ENCODE measurements around the gene GAL. TPM values are rescaled to one million over a fixed set of nuclear protein-coding genes. Genes with fewer than 3 reads are reported as not detected.
A peak's percentile ranks its signal among the peaks of the same experiment; 100 is the strongest.
"Not testable (repeated sequence)": the region's sequence is repeated elsewhere in the genome, so short reads cannot be mapped to it uniquely, and the experiment has no call there.

Gene GAL
- under 1 TPM in 1 of 6 experiments, not detected in 5; 0.49 TPM for total RNA-seq
- long read RNA-seq: 0 reads

DNA sequence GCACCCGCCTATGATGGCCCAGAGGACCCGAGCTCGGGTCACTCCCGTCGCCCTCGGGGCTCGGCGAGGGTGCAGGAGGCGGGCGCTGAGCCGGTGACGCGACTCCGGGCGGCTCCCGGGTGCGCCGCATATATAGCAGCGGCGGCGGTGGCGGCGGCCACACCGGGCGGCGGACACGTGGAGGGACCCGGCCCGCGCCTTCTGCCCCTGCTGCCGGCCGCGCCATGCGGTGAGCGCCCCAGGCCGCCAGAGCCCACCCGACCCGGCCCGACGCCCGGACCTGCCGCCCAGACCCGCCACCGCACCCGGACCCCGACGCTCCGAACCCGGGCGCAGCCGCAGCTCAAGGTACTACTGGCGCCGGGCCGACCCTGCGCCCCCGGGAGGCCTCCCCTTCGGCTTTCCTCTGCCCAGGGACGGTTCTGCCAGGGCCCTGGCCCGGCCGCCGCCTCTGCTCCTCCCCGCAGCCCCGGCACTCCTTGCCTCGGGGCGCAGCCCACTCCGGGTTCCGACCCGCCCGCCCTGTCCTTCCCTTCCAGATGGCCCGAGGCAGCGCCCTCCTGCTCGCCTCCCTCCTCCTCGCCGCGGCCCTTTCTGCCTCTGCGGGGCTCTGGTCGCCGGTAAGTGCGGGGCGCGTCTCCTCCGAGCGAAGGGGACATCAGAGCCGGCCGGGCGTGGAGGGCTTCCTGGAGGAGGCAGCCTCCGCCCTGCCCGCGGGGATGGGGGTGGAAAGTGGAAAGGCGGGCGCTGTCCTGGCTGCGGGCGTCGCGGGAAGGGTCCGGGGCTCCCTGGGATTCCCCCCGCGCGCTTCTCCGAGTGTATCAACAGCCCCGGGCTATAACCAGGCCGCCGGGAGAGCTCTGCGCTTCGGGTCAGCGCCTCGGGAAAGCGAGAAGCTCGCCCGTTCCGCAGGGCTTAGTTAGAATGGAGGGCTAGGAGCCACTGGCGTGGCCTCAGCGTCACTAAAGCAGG is at the start of gene GAL:
Gene GAL, plus strand, starts transcription at position 160 of the 972 bp plus-strand sequence. Its CDS starts 380 bp downstream, at position 540.
- Histone ChIP-seq H3K4me3 (peak within 1 kb of the TSS in 1 of 3 donors; percentile 26), H3K9me3 (no peaks in the 10 kb centered on the region), H3K27ac (no peak within 1 kb of the TSS), H3K36me3 (no peaks in the 10 kb centered on the region), H3K27me3 (peaks cover 0 to 15% of the 10 kb centered on the region in 2 donors), H3K4me1 (peaks cover 0 to 10% (median 0%) of the 10 kb centered on the region in 4 donors)
- TF ChIP-seq, protein P1, sequence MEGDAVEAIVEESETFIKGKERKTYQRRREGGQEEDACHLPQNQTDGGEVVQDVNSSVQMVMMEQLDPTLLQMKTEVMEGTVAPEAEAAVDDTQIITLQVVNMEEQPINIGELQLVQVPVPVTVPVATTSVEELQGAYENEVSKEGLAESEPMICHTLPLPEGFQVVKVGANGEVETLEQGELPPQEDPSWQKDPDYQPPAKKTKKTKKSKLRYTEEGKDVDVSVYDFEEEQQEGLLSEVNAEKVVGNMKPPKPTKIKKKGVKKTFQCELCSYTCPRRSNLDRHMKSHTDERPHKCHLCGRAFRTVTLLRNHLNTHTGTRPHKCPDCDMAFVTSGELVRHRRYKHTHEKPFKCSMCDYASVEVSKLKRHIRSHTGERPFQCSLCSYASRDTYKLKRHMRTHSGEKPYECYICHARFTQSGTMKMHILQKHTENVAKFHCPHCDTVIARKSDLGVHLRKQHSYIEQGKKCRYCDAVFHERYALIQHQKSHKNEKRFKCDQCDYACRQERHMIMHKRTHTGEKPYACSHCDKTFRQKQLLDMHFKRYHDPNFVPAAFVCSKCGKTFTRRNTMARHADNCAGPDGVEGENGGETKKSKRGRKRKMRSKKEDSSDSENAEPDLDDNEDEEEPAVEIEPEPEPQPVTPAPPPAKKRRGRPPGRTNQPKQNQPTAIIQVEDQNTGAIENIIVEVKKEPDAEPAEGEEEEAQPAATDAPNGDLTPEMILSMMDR (IDR thresholded peaks at IDR 0.05): no peak
- TF ChIP-seq POLR2A (IDR thresholded peaks at IDR 0.05): no peak
- ATAC-seq (peak; percentile 24 to 40 (median 34)), DNase-seq (peak in 1 of 3 donors; percentile 40)
- intact Hi-C loops (cut with DNase I): no loop called here
- WGBS (ENCODE audit: insufficient coverage, low coverage, low lambda C conversion rate, missing lambda C conversion rate): 31% methylated on average over 15 of the region's 113 CpGs

- intact Hi-C loops (cut with DNase I); ATAC-seq; H3K27me3 ChIP-seq; H3K9me3 ChIP-seq; H3K4me1 ChIP-seq; H3K4me3 ChIP-seq; H3K36me3 ChIP-seq; H3K27ac ChIP-seq; DNase-seq: not testable (repeated sequence)
- 37% methylated on average over 7 of the region's 7 CpGs for WGBS (ENCODE audit: insufficient coverage, low coverage, low lambda C conversion rate, missing lambda C conversion rate)
Measured at GRCh38 chr11:68634606-68635005, 49.7 kb upstream of the GAL start.

DNA sequence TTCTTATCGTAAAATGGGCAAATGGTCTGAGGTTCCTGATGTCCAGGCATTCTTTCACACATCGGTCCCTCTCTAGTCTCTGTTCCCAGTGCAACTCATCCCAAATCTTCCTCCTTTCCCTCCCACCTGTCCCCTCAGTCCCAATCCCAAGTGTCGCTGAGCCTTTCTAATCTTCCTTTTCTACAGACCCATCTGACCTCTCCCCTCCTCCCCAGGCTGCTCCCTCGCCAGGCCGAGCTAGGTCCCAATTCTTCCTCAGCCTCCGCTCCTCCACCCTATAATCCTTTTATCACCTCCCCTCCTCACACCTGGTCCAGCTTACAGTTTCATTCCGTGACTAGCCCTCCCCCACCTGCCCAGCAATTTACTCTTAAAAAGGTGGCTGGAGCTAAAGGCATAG is 49.2 kb upstream of the GAL start:
- H3K27ac ChIP-seq; H3K4me3 ChIP-seq; DNase-seq; ATAC-seq; intact Hi-C loops (cut with DNase I); H3K36me3 ChIP-seq; H3K9me3 ChIP-seq; H3K4me1 ChIP-seq; H3K27me3 ChIP-seq: not testable (repeated sequence)
- 27% methylated on average over 5 of the region's 7 CpGs for WGBS (ENCODE audit: insufficient coverage, low coverage, low lambda C conversion rate, missing lambda C conversion rate)

DNA sequence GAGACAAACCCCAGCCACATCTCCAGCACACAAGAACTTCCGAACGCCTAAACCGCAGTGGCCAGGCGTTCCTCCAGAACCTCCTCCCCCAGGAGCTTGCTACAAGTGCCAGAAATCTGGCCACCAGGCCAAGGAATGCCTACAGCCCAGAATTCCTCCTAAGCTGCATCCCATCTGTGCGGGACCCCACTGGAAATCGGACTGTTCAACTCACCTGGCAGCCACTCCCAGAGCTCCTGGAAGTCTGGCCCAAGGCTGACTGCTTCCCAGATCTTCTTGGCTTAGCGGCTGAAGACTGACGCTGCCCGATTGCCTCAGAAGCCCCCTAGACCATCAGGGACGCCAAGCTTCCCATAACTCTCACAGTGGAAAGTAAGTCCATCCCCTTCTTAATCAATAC is 48.5 kb upstream of the GAL start:
- intact Hi-C loops (cut with DNase I); H3K4me1 ChIP-seq; H3K27me3 ChIP-seq; H3K4me3 ChIP-seq; DNase-seq; ATAC-seq; H3K36me3 ChIP-seq; H3K27ac ChIP-seq; H3K9me3 ChIP-seq: not testable (repeated sequence)
- 25% methylated on average over 3 of the region's 10 CpGs for WGBS (ENCODE audit: insufficient coverage, low coverage, low lambda C conversion rate, missing lambda C conversion rate)

GRCh38 chr11:68639322-68639721 is 45.0 kb upstream of the GAL start:
- ATAC-seq; H3K4me3 ChIP-seq; DNase-seq; H3K4me1 ChIP-seq; H3K36me3 ChIP-seq; H3K27me3 ChIP-seq; H3K27ac ChIP-seq; intact Hi-C loops (cut with DNase I); H3K9me3 ChIP-seq: not testable (repeated sequence)
- WGBS (ENCODE audit: insufficient coverage, low coverage, low lambda C conversion rate, missing lambda C conversion rate): 69% methylated on average over 3 of the region's 3 CpGs

- 75% methylated on average over 13 of the region's 15 CpGs for WGBS (ENCODE audit: insufficient coverage, low coverage, low lambda C conversion rate, missing lambda C conversion rate)
- no peaks in the 10 kb centered on the region for H3K4me1 ChIP-seq
- H3K27me3 ChIP-seq: no peaks in the 10 kb centered on the region
- intact Hi-C loops (cut with DNase I): no loop called here
- no peak for DNase-seq
- H3K36me3 ChIP-seq: no peaks in the 10 kb centered on the region
- no peak for ATAC-seq
- no peak for TF ChIP-seq POLR2A (IDR thresholded peaks at IDR 0.05)
- TF ChIP-seq, protein P1 (IDR thresholded peaks at IDR 0.05): no peak
- no peak overlapping the region for H3K27ac ChIP-seq
- H3K4me3 ChIP-seq: no peak overlapping the region
- H3K9me3 ChIP-seq: no peaks in the 10 kb centered on the region
Measured at GRCh38 chr11:68641880-68642279, 42.5 kb upstream of the GAL start.
